HG03095 (cell line): Measurements from ENCODE around the gene SIX1.

Source experiments
- ATAC-seq: cut with Tn5 transposase; IDR thresholded peaks from one replicate; pipeline ENCODE4 v1.9.1; 2021; ENCODE audit warnings: moderate library complexity; ENCODE audit not compliant: unreplicated experiment

SIX1 gene

GRCh38 chr14:60596139-60596538 lies 53.1 kb downstream of the SIX1 start:
- ATAC-seq, result no peak

DNA sequence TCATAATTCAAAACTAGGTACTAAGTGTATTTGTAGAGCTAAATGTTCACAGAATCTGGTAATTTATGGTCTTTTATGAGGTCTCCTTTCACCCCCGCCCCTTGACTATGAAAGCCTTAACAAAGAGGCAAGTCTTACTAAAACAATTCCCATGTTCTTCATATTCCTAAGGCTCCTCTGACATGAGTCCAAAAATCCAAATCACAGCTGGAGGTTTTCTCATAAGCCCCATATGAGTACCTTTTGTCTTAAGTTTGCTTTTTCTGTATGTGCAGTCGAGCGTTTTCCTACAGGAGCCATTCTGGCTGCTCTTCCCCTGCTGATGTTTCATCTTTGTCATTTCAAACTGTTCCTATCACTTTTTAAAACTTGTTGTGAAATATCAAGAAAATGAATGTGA lies 55.2 kb downstream of the SIX1 start:
- ATAC-seq, result no peak
